ELR (cell line): Measurements from ENCODE around the gene DDX6.
"Not testable (repeated sequence)": the region's sequence is repeated elsewhere in the genome, so short reads cannot be mapped to it uniquely, and the experiment has no call there.

Experiments
- DNase-seq: peaks from one replicate; pipeline ENCODE4 v3.0.0-alpha.2; 2015; ENCODE audit warnings: low read depth

The DDX6 gene

DNA sequence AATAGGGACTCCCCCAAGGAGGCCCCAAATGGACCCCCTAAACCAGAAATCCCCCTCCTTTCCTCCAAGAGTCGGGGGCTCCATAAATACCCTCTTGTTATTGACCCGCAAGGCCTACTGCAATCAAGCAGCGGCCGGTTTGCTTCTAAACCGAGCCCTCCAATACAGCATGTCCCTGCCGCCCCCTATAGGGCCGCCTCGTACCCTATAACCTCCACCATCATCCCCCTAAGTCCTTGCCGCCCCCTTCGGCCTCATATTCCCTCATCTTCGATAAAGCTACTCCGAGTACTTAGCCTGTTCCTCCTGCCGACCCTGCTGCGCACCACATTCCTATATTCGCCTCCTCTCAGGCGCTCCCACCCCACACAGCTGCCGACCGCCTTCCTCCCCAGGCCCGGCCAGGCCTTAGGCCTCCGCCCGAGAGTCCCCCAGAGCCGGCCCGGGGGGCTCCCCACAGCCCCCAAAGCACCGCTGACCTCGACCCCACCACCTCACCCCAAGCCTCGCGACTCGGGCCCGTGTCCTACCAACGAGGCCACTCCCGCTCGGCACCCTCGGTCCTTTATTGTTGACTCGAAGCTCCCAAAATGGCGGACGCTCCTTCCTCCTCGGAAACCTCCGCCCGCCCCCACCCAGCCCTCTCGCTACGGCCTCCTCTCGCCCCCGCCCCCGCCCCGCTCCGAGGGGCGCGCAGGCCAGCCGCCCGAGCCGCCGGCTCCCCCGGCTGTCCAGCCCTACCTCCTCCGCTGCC is 430 bp downstream of the DDX6 start:
- DNase-seq: peak; percentile 73

DNA sequence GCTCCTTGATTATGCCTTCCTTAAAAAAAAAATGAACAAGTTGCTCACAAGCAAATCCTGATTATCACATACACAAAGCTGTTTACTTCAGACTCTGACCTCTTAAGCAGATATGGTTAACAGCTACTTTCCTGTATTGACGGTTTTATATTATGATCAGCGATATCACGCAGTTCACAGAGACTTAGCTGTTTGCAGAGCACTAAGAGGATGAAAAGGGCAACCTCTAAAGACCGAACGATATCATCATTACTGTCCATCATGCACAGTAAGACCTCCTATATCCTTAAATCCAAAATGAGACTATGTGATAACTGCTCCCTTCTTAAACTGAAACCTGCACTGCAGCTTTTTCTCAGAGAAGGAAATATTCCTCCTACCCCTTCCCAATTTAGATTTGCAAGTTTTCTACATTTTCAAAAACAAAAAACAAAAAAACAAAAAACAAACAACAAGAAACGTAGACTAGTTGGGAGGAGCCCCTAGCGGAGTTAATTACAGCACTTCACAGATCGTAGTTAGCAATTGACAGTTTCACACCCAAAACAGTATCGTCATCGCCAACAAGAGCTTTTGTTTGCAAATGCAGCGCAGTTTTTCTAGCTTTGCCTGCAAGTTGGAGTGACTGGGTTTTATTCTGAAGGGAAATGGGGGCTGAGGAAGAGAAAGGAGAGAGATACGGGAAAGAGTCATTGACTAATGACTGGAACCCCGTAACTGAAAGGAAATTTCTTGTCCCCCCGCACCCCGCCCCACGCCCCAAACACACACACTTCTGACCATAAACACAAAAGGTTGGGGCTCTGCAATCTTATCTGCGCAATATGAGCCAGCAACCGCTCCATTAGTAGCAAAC is 1.2 kb downstream of the DDX6 start:
- peak; percentile 36 for DNase-seq

DNA sequence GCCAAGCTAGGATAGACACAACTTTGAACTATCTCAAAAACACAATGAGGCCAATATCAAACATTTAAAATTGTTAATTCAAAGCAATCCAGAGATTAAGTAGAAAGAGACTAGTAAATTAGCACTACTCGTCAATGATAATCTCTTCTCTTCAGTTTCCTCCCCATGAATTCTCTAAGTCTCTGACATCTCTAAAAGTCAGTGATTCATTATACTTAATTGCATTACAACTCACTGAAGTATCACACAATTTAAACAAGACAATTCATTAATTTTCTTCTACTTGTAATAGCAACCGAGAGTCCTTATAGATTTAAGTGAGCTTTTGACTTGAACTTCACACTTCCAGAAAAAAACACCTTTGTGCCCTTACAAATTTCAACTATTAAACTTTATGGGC is 4.3 kb downstream of the DDX6 start:
- no peak for DNase-seq

DNA sequence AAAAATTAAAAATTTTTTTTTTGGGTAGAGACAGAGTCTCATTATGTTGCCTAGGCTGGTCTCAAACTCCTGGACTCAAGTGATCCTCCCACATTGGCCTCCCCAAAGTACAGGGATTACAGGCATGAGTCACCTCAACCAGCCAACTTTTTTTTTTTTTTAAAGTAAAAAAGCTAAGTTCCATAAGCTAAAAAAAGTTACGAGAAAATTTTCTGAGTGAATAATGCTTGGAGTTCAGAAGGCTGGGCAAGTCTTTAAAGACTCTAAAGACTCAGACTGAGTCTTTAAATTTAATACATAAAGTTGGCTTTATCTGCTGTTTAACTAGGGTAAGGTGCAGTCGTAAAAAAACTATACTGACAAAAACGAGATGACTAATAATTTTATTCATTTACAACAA is 5.6 kb downstream of the DDX6 start:
- DNase-seq: peak; percentile 61

DNA sequence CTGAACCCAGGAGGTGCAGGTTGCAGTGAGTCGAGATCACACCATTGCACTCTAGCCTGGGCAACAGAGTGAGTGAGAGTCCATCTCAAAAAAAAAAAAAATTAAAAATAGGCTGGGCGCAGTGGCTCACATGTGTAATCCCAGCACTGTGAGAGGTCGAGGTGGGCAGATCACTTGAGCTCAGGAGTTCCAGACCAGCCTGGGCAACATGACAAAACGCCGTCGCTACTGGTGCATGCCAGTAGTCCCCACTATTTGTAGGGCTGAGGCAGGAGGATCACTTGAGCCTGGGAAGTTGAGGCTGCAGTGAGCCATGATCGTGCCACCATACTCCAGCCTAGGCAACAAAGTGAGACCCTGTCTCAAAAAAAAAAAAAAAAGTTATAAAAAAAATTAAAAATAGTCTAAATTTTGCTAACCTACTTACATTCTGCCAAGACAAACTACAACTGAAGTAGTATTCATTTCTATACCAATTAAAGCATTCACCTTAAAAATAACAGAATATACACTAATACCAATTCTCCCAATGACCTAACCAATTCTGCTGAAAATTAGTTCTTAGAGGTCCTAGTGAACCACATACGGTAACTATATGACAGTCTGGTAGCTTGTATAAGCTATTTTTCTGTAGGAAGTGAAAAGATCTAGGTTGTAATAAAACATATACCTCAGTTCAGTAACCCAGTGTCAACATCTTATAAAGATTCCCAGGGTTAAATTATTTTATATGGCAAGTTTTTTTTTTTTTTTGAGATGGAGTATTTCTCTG is 7.1 kb downstream of the DDX6 start:
- no peak for DNase-seq

DNA sequence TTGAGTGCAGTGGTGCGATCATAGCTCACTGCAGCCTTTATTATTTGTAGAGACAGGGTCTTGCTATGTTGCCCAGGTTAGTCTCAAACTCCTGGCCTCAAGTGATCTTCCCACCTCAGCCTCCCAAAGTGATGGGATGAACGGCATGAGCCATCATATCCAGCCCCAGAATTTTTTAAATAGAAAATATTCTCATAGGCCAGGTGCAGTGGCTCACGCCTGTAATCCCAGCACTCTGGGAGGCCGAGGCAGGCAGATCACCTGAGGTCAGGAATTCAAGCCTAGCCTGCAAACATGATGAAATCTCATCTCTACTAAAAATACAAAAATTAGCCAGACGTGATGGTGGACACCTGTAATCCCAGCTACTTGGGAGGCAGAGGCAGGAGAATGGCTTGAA is 7.6 kb downstream of the DDX6 start:
- not testable (repeated sequence) for DNase-seq

DNA sequence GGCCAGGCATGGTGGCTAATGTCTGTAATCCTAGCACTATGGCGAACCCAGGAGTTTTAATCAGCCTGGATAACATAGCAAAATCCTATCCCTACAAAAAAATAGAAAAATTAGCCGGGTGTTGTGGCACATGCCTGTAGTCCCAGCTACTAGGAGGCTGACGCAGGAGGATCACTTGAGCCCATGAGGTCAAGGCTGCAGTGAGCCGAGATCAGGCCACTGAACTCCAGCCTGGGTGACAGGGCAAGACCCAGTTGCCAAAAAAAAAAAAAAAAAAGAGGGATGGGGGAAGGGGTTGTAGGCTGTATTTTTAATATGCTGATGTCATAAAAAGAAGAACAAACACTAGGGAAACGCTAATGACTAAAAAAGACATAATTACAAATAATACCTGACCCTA is 12.1 kb downstream of the DDX6 start:
- DNase-seq: no peak

DNA sequence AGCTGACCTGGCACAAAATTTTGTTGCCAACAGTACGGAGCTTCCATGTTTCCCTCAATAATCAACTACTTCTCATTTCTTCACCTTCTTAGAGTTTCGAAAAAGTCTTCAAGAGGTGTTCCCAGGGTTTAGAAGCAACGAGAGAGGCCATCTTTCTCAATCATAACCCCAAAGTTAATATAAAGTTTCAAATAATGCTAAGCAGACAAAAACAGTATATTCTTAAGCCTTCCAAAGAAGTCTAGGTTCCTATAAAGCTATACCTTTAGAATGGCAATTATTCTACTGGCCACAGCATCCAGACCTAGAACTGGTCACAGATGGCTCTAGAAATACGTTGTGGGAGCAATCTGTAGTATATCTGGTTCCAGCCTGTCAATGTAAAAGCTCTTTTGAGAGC is 16.9 kb downstream of the DDX6 start:
- DNase-seq: no peak

DNA sequence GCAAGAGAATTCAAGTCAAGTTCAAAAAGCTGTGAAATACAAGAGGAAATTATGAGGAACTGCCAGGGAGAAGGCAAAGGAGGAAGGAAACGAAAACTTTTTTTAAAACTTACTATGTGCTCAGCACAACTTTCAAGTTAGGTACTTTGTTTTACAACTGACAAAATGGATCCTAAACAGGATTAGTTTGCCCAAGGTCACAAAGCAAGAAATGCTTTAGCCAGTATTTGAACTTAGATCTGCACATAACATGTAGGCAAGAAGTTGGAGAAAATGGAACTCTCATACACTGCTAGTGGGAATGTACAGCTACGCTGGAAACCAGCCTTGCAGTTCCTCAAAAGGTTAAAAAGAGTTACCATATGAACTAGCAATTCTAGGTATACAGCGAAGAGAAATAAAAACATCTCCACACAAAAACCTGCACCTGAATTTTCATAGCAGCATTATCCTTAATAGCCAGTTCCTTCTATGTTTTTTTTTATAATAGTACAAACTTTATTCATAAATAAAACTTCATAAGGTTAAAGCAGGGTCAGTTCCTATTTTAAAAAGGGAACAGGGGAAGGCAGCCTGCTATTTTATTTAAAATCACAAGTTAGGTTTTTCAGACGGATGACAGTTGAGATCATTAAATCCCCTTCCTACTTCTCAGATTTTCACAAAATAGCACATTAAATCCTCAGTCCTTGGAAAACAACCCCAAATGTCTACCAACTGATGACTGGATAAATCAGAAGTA is 19.2 kb downstream of the DDX6 start:
- DNase-seq: no peak

DNA sequence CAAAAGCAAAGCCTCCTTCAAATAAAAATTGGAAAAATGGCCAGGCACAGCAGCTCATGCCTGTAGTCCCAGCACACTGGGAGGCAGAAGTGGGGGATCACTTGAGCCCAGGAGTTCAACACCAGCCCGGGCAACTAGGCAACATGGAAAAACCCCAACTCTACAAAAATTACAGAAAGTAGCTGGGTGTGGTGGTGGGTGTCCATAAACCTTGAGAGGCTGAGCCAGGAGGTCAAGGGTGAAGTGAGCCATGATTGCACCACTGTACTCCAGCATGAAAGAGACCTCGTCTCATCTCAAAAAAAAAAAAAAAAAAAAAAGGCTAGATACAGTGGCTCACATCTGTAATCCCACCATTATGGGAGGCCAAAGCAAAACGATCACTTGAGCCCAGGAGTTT is 22.3 kb downstream of the DDX6 start:
- DNase-seq: no peak

DNA sequence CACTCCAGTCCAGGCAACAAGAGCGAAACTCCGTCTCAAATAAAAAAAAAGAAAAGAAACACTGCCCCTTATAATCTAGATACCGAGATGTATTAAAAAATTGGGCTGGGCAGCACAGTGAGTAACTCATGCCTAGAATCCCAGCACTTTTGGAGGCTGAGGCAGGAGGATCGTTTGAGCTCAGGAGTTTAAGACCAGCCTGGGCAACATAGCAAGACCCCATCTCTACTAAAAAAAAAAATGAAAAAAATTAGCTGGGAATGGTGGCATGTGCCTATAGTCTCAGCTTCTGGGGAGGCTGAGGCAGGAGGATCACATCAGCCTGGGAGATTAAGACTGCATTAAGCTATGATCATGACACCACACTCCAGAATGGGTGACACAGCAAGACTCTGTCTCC is 24.9 kb downstream of the DDX6 start:
- no peak for DNase-seq

DNA sequence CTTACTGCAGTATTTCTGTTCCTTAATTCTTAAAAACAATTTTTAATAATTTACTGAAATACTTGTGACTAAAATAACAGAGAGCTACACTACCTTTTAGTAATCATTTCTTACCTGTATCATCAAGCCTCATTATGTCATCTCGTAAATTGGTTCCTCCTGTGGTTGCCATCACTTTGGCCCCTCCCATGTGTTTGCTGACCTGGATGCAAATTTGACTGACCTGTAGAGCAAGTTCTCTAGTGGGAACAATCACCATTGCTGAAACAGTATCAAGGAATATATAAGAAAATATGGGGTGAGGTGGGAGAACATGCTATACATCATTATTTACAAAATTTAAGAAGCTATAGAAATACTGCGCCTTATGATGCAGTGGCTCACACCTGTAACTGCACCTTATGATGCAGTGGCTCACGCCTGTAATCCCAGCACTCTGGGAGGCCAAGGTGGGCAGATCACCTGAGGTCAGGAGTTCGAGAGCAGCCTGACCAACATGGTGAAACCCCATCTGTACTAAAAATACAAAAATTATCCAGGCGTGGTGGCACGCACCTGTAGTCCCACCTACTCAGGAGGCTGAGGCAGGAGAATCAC is 25.8 kb downstream of the DDX6 start:
- not testable (repeated sequence) for DNase-seq

DNA sequence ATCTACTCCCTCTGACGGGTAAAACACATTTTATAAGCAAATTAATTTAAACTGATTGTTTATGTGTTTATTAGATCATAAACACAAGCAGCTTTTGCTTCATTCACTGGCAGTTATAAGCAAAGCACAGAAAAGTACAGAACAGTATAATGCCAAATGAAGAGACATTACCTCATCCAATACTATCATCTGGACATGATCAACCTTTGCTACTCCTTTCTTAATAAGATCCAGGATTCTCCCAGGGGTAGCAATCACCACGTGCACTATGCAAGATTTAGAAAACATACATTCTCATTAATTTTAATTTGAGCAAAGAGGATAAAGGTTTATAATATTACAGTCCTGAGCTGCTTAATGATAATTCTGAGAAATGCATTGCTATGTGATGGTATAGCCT is 27.9 kb downstream of the DDX6 start:
- no peak for DNase-seq

DNA sequence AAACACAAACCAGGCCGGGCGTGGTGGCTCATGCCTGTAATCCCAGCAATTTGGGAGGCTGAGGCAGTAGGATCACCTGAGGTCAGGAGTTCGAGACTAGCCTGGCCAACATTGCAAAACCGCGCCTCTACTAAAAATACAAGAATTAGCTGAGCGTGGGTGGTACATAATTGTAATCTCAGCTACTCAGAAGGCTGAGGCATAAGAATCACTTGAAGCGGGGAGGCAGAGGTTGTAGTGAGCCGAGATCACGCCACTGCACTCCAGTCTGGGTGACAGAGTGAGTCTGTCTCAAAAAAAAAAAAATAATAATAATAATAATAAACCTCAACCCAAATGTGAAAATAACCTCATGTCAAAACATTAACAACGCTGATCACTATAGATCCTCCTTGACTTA is 29.0 kb downstream of the DDX6 start:
- DNase-seq: not testable (repeated sequence)

DNA sequence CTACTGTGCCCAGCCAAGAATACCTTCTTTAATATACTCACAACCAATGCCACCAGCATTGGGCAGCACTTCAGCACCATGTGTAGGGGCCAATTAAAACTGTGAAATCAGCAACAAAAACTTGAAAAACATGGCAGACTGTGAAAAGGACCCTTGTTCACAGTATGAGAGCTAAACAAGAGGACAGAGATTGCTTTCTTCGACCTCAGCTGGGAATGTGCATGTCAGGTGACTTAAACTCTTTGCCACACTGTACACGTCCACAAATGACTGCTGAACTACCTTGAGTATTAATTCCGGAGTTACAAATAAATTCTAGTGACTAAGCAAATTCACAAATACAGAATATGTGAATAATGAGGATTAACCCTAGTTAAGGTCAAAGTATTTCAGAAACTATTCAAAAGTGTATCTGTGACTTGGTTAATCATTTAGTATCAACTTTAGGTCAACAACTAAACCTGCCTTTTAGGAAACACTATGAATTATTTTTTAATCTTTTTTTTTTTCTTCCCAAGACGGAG is 33.0 kb downstream of the DDX6 start:
- no peak for DNase-seq

DNA sequence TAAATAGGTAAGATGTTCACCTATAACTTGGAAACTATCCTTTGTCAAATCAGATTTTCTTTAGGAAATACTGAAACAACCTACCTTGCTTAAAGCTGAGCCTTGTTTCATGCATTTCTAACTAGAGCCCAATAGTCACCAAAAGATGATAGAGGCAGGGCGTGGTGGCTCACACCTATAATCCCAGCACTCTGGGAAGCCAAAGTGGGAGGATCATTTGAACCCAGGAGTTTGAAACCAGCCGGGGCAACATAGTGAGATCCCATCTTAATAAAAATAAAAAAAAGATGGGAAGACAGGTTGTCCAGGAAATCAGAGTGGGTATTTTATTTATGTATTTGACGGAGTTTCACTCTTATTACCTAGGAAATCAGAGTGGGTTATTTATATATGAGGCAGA is 38.3 kb downstream of the DDX6 start:
- DNase-seq: no peak

DNA sequence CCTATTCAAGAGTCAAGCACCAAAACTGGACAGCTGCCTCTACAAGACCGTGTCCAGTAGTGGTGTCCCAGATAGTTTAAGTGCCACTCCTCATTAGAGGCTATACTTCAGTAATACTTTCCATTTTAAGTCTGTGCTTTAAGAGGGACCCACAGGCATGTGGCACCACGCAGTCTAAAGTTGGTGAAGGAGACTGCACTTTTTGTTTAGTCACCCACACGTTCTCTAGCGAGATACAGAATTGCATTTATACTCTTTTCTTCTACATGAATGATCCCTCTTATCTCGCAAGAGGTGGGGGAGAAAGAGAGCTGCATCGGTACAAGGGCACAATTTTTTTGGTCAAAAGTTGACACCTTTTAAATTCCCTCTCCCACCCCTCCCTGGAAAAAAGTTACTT is 41.5 kb downstream of the DDX6 start:
- DNase-seq: no peak

DNA sequence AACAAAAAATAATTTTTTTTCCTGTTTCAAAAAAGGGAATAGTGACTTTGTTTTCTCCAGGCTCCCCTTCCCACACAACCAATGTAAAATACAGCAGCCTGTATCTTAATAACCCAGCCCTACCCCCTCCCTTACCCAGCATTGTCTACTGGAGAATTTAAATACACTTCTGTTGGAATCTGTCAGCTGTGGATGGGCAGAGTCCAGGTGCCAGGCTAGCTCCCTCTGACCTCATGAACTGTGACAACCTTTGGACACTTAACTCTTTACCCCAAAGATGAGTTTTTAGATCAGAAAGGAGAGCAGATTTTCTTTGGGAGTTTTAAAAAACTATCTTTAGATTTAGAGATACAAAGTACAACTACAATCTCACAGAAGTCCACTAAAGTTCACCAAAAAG is 42.9 kb downstream of the DDX6 start:
- no peak for DNase-seq

DNA sequence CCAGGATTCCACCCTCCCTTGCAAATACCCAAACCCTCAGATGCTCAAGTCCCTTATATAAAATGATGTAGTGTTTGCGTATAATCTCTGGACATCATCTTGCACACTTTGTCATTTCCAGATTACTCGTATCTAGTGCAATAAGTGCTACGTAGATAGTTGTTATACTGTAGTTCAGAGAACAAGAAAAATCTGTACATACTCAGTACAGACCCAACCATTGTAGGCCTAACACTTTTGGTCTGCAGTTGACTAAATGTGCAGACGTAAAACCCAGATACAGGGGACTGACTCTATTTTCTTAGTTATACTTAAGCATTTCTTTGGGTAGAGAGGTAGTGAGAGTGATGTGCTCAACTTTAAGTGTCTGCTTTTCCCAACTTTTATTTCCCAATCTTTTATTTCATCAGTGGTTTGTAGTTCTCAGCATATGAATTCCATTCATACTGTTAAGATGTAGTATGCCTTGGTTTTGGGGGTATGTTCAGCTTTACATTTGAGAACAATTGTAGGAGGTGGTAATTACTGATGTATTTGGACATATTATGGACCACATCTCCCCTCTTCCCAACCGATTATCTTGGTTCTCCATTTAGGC is 43.9 kb downstream of the DDX6 start:
- no peak for DNase-seq

DNA sequence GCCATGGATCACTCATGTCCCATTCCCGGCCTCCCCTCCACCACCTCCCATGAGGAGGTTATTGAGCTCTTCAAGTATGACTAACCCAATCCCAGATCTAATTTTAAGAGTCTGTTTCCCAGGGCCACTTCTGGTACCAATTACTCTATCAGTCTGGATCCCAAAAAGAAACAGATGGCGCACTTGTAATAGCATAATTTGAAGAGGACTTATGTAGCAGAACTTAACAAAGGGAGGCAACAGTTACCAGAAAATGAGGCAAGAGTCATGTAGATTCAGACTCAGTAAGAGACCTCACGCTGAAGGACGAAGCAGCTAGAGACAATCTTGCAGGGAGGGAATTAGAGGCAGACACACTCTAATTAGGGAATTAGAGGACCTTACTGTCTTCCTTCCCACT is 46.9 kb downstream of the DDX6 start:
- no peak for DNase-seq

DNA sequence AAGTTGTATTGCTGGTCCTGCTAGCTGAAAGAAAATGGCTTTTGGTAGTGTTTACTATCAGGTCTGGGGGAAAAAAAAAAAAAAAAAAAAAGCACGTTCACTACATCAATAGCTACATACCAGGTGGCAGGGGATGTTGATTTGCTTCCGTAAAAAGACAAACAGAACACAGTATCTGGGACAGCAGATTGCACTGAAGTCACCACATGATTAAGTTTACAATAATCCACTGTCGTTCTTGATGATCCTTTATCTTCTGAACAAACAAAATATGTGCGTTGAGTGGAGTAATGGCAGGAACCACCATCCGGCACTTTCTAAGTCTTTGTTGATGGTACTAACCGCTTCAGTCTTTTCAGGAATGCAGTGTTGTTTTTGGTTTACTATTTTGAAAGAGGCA is 48.7 kb downstream of the DDX6 start:
- DNase-seq: no peak
